Measurements from ENCODE around the gene BCAR3.

Gene BCAR3

GRCh38 chr1:93705892-93706500 is 24.4 kb upstream of the BCAR3 start:
- peak overlapping the region; percentile 78 for H2BK5ac ChIP-seq (ENCODE audit: low read length)
- peak overlapping the region; percentile 38 for H3K4ac ChIP-seq (ENCODE audit: low read length)
- H2BK12ac ChIP-seq (ENCODE audit: low read length) = no peak overlapping the region
- no peak overlapping the region for H3K4me2 ChIP-seq (ENCODE audit: insufficient read depth, low read length, poor library complexity, severe bottlenecking)
- DNase-seq (ENCODE audit: low spot score) = no peak
- no peaks in the 10 kb centered on the region for H3K36me3 ChIP-seq (replicated peaks in 1 of 2; ENCODE audit: control insufficient read depth in 2 of 2, insufficient read depth in 2 of 2, low read length in 2 of 2)
- H2AK5ac ChIP-seq (ENCODE audit: low read depth, low read length) = peak overlapping the region; percentile 86
- H4K8ac ChIP-seq (ENCODE audit: low read depth, low read length) = no peak overlapping the region
- H3K27ac ChIP-seq (replicated peaks; ENCODE audit: low read length) = no peak overlapping the region
- WGBS, 2 donors (ENCODE audit: extremely low coverage in 2 of 2, insufficient read length in 2 of 2, insufficient replicate concordance in 1 of 2) = no CpG with 5 or more reads among the region's 3 CpGs
- H4K91ac ChIP-seq (ENCODE audit: low read depth, low read length, poor library complexity) = no peak overlapping the region
- H3K9me3 ChIP-seq (replicated peaks in 1 of 2; ENCODE audit: control insufficient read depth in 2 of 2, insufficient read depth in 1 of 2, low read depth in 1 of 2, low read length in 2 of 2) = no peaks in the 10 kb centered on the region
- H3K4me3 ChIP-seq (ENCODE audit: low read length in 2 of 2) = peak overlapping the region in 1 of 2 donors; percentile 37
- peak overlapping the region; percentile 90 for H2BK15ac ChIP-seq (ENCODE audit: low read length)
- peak overlapping the region; percentile 72 for H3K18ac ChIP-seq (ENCODE audit: low read length)
- no peaks in the 10 kb centered on the region for H3K79me1 ChIP-seq (ENCODE audit: low read depth, low read length)
- no peak overlapping the region for H2AFZ ChIP-seq (ENCODE audit: low read length)
- H3K4me1 ChIP-seq (ENCODE audit: control insufficient read depth in 2 of 2, insufficient read depth in 1 of 2, low read depth in 1 of 2, low read length in 2 of 2) = peaks cover 13 to 23% of the 10 kb centered on the region in 2 donors
- H3K27me3 ChIP-seq (ENCODE audit: control insufficient read depth in 3 of 3, insufficient read depth in 3 of 3, low read depth in 1 of 3, low read length in 3 of 3) = no peaks in the 10 kb centered on the region
- H3K14ac ChIP-seq (ENCODE audit: low read length) = no peak overlapping the region
- H2BK120ac ChIP-seq (ENCODE audit: low read depth, low read length) = no peak overlapping the region
- H3K9ac ChIP-seq (ENCODE audit: low read depth, low read length, poor library complexity) = no peak overlapping the region
- H3K23ac ChIP-seq (ENCODE audit: low read depth, low read length, poor library complexity) = peak overlapping the region; percentile 23

GRCh38 chr1:93704052-93704451 is 22.4 kb upstream of the BCAR3 start:
- Histone ChIP-seq H3K4me1 (ENCODE audit: control insufficient read depth in 2 of 2, insufficient read depth in 1 of 2, low read depth in 1 of 2, low read length in 2 of 2) (peaks cover 4 to 16% of the 10 kb centered on the region in 2 donors), H2BK5ac (ENCODE audit: low read length) (no peak overlapping the region), H4K91ac (ENCODE audit: low read depth, low read length, poor library complexity) (no peak overlapping the region), H3K18ac (ENCODE audit: low read length) (no peak overlapping the region), H2BK15ac (ENCODE audit: low read length) (no peak overlapping the region), H3K4me2 (ENCODE audit: insufficient read depth, low read length, poor library complexity, severe bottlenecking) (no peak overlapping the region), H2BK12ac (ENCODE audit: low read length) (no peak overlapping the region), H2AK5ac (ENCODE audit: low read depth, low read length) (no peak overlapping the region), H3K9ac (ENCODE audit: low read depth, low read length, poor library complexity) (no peak overlapping the region), H3K4ac (ENCODE audit: low read length) (no peak overlapping the region), H2BK120ac (ENCODE audit: low read depth, low read length) (no peak overlapping the region), H3K23ac (ENCODE audit: low read depth, low read length, poor library complexity) (no peak overlapping the region), H4K8ac (ENCODE audit: low read depth, low read length) (no peak overlapping the region), H3K79me1 (ENCODE audit: low read depth, low read length) (no peaks in the 10 kb centered on the region), H2AFZ (ENCODE audit: low read length) (no peak overlapping the region), H3K9me3 (replicated peaks in 1 of 2; ENCODE audit: control insufficient read depth in 2 of 2, insufficient read depth in 1 of 2, low read depth in 1 of 2, low read length in 2 of 2) (no peaks in the 10 kb centered on the region), H3K27me3 (ENCODE audit: control insufficient read depth in 3 of 3, insufficient read depth in 3 of 3, low read depth in 1 of 3, low read length in 3 of 3) (no peaks in the 10 kb centered on the region), H3K36me3 (replicated peaks in 1 of 2; ENCODE audit: control insufficient read depth in 2 of 2, insufficient read depth in 2 of 2, low read length in 2 of 2) (no peaks in the 10 kb centered on the region), H3K27ac (replicated peaks; ENCODE audit: low read length) (no peak overlapping the region), H3K4me3 (ENCODE audit: low read length in 2 of 2) (no peak overlapping the region), H3K14ac (ENCODE audit: low read length) (no peak overlapping the region)
- WGBS, 2 donors (ENCODE audit: extremely low coverage in 2 of 2, insufficient read length in 2 of 2, insufficient replicate concordance in 1 of 2) = 100% methylated on average over 1 of the region's 2 CpGs
- no peak for DNase-seq (ENCODE audit: low spot score)

- H3K27ac ChIP-seq (replicated peaks; ENCODE audit: low read length) = no peak overlapping the region
- no peak overlapping the region for H3K14ac ChIP-seq (ENCODE audit: low read length)
- H3K4me1 ChIP-seq (ENCODE audit: control insufficient read depth in 2 of 2, insufficient read depth in 1 of 2, low read depth in 1 of 2, low read length in 2 of 2) = peaks cover under 1 to 13% of the 10 kb centered on the region in 2 donors
- H3K4me3 ChIP-seq (ENCODE audit: low read length in 2 of 2) = no peak overlapping the region
- H3K79me1 ChIP-seq (ENCODE audit: low read depth, low read length) = no peaks in the 10 kb centered on the region
- no peak overlapping the region for H2AK5ac ChIP-seq (ENCODE audit: low read depth, low read length)
- no peak overlapping the region for H3K4ac ChIP-seq (ENCODE audit: low read length)
- H3K9me3 ChIP-seq (replicated peaks in 1 of 2; ENCODE audit: control insufficient read depth in 2 of 2, insufficient read depth in 1 of 2, low read depth in 1 of 2, low read length in 2 of 2) = no peaks in the 10 kb centered on the region
- H3K9ac ChIP-seq (ENCODE audit: low read depth, low read length, poor library complexity) = no peak overlapping the region
- no peak overlapping the region for H2BK5ac ChIP-seq (ENCODE audit: low read length)
- H4K8ac ChIP-seq (ENCODE audit: low read depth, low read length) = no peak overlapping the region
- no peaks in the 10 kb centered on the region for H3K36me3 ChIP-seq (replicated peaks in 1 of 2; ENCODE audit: control insufficient read depth in 2 of 2, insufficient read depth in 2 of 2, low read length in 2 of 2)
- no peak overlapping the region for H2BK15ac ChIP-seq (ENCODE audit: low read length)
- H2BK12ac ChIP-seq (ENCODE audit: low read length) = no peak overlapping the region
- H3K4me2 ChIP-seq (ENCODE audit: insufficient read depth, low read length, poor library complexity, severe bottlenecking) = no peak overlapping the region
- H4K91ac ChIP-seq (ENCODE audit: low read depth, low read length, poor library complexity) = no peak overlapping the region
- DNase-seq (ENCODE audit: low spot score) = no peak
- no peaks in the 10 kb centered on the region for H3K27me3 ChIP-seq (ENCODE audit: control insufficient read depth in 3 of 3, insufficient read depth in 3 of 3, low read depth in 1 of 3, low read length in 3 of 3)
- no peak overlapping the region for H2AFZ ChIP-seq (ENCODE audit: low read length)
- WGBS, 2 donors (ENCODE audit: extremely low coverage in 2 of 2, insufficient read length in 2 of 2, insufficient replicate concordance in 1 of 2) = no CpG with 5 or more reads among the region's 3 CpGs
- no peak overlapping the region for H3K23ac ChIP-seq (ENCODE audit: low read depth, low read length, poor library complexity)
- H3K18ac ChIP-seq (ENCODE audit: low read length) = no peak overlapping the region
- no peak overlapping the region for H2BK120ac ChIP-seq (ENCODE audit: low read depth, low read length)
Observed at GRCh38 chr1:93703643-93704042, 22.0 kb upstream of the BCAR3 start.

- Histone ChIP-seq H3K27ac (replicated peaks; ENCODE audit: low read length) (no peak overlapping the region), H3K14ac (ENCODE audit: low read length) (no peak overlapping the region)
Observed at GRCh38 chr1:93702828-93703183, 21.2 kb upstream of the BCAR3 start.

More at GRCh38 chr1:93702828-93703183, 21.2 kb upstream of the BCAR3 start:
- no peak for DNase-seq (ENCODE audit: low spot score)
- Histone ChIP-seq H3K9me3 (replicated peaks in 1 of 2; ENCODE audit: control insufficient read depth in 2 of 2, insufficient read depth in 1 of 2, low read depth in 1 of 2, low read length in 2 of 2) (no peaks in the 10 kb centered on the region), H3K4me3 (ENCODE audit: low read length in 2 of 2) (no peak overlapping the region), H3K4me1 (ENCODE audit: control insufficient read depth in 2 of 2, insufficient read depth in 1 of 2, low read depth in 1 of 2, low read length in 2 of 2) (peaks cover 0 to 12% of the 10 kb centered on the region in 2 donors), H3K18ac (ENCODE audit: low read length) (peak overlapping the region; percentile 91), H3K36me3 (replicated peaks in 1 of 2; ENCODE audit: control insufficient read depth in 2 of 2, insufficient read depth in 2 of 2, low read length in 2 of 2) (no peaks in the 10 kb centered on the region), H2BK120ac (ENCODE audit: low read depth, low read length) (no peak overlapping the region), H2AK5ac (ENCODE audit: low read depth, low read length) (no peak overlapping the region), H2BK5ac (ENCODE audit: low read length) (no peak overlapping the region), H2BK15ac (ENCODE audit: low read length) (no peak overlapping the region), H3K23ac (ENCODE audit: low read depth, low read length, poor library complexity) (peak overlapping the region; percentile 34), H3K4me2 (ENCODE audit: insufficient read depth, low read length, poor library complexity, severe bottlenecking) (no peak overlapping the region), H3K27me3 (ENCODE audit: control insufficient read depth in 3 of 3, insufficient read depth in 3 of 3, low read depth in 1 of 3, low read length in 3 of 3) (no peaks in the 10 kb centered on the region), H2BK12ac (ENCODE audit: low read length) (no peak overlapping the region), H3K9ac (ENCODE audit: low read depth, low read length, poor library complexity) (no peak overlapping the region), H4K91ac (ENCODE audit: low read depth, low read length, poor library complexity) (no peak overlapping the region), H3K4ac (ENCODE audit: low read length) (no peak overlapping the region), H4K8ac (ENCODE audit: low read depth, low read length) (no peak overlapping the region), H2AFZ (ENCODE audit: low read length) (peak overlapping the region; percentile 32), H3K79me1 (ENCODE audit: low read depth, low read length) (no peaks in the 10 kb centered on the region)
- WGBS, 2 donors (ENCODE audit: extremely low coverage in 2 of 2, insufficient read length in 2 of 2, insufficient replicate concordance in 1 of 2) = no CpG with 5 or more reads among the region's 3 CpGs
